Endothelial cell of umbilical vein (primary cell): ENCODE results near the gene ATG14. TPM values are rescaled to one million over a fixed set of nuclear protein-coding genes. Genes with fewer than 3 reads are reported as not detected.

ENCODE experiments used
- BruUV-seq: library from RNA; stranded (reverse); fragments of 400-500 nt; replicated peaks from 2 replicates; lab custom pipeline; 2021; lab: Mats Ljungman, UMichigan
- CTCF ChIA-PET: fragments of 300-600, 350-600 bp; sonication (Branson Sonifier 250); formaldehyde crosslinking; loops from one replicate; lab custom pipeline; 2021; ENCODE audit warnings: antibody characterized with exemption, inconsistent platforms; lab: Charles Lee
- POLR2A ChIA-PET: fragments of 300-600, 350-600 bp; sonication (Branson Sonifier 250); formaldehyde crosslinking; loops from one replicate; lab custom pipeline; 2021; ENCODE audit warnings: antibody characterized with exemption, inconsistent platforms; lab: Charles Lee
- DNase-seq: peaks from one replicate; pipeline ENCODE4 v3.0.0-alpha.2; 2011; ENCODE audit warnings: low read depth, low spot score
- FAIRE-seq: peaks from 2 replicates; lab custom pipeline; 2011; peaks lifted over from hg19 to GRCh38; lab: Jason Lieb, UNC
- H2AFZ ChIP-seq: 2 replicates; pipeline ENCODE4 v1.6.0; 2012; ENCODE audit warnings: low read depth, low read length, control low read depth, inconsistent platforms
- H3K27ac ChIP-seq: 2 replicates; pipeline ENCODE4 v1.5.1; 2011; ENCODE audit warnings: low read depth, mild to moderate bottlenecking, control low read depth, low read length, moderate library complexity; ENCODE audit not compliant: insufficient read depth
- H3K27me3 ChIP-seq, 2 experiments: 2 replicates each; pipeline versions ENCODE4 v1.6.0 to v1.6.1; 2011; ENCODE audit warnings: low read length in 2 of 2, mixed read lengths in 1 of 2; ENCODE audit not compliant: control insufficient read depth in 2 of 2, insufficient read depth in 2 of 2
- H3K36me3 ChIP-seq, 2 experiments: 2 replicates in 1 of 2; 3 replicates in 1 of 2; pipeline ENCODE4 v1.5.1; 2011; ENCODE audit warnings: low read length in 2 of 2, mild to moderate bottlenecking in 1 of 2, moderate library complexity in 1 of 2; ENCODE audit not compliant: control insufficient read depth in 2 of 2, insufficient read depth in 2 of 2; ENCODE audit errors: extremely low read depth in 1 of 2
- H3K4me1 ChIP-seq: 3 replicates; pipeline ENCODE4 v1.5.1; 2011; ENCODE audit warnings: mild to moderate bottlenecking, low read length; ENCODE audit not compliant: control insufficient read depth, insufficient read depth; ENCODE audit errors: extremely low read depth
- H3K4me2 ChIP-seq: 2 replicates; pipeline ENCODE4 v1.6.1; 2011; ENCODE audit warnings: low read length, control low read depth, mixed read lengths; ENCODE audit not compliant: insufficient read depth
- H3K4me3 ChIP-seq, 3 experiments: fragments of 200-600 bp in 1 of 3; sonication (generic), shearing (Covaris generic) in 1 of 3; replicated peaks in 1 of 3; 2 replicates each; pipeline ENCODE4 v1.5.1; 2011 to 2016; ENCODE audit warnings: control low read depth in 3 of 3, low read length in 3 of 3, mild to moderate bottlenecking in 2 of 3, inconsistent platforms in 1 of 3, low read depth in 1 of 3, moderate library complexity in 1 of 3; ENCODE audit not compliant: insufficient read depth in 1 of 3
- H3K79me2 ChIP-seq: 2 replicates; pipeline ENCODE4 v1.6.0; 2012; ENCODE audit warnings: low read length, inconsistent platforms; ENCODE audit not compliant: control insufficient read depth, insufficient read depth
- H3K9ac ChIP-seq: replicated peaks from 2 replicates; pipeline ENCODE3; 2011; ENCODE audit warnings: low read length, control low read depth; ENCODE audit not compliant: insufficient read depth; ENCODE audit errors: extremely low read depth
- H3K9me1 ChIP-seq: replicated peaks from 3 replicates; pipeline ENCODE4 v1.6.0; 2011; ENCODE audit warnings: mild to moderate bottlenecking, low read length; ENCODE audit not compliant: control insufficient read depth, insufficient read depth; ENCODE audit errors: extremely low read depth
- H3K9me3 ChIP-seq: replicated peaks from 2 replicates; pipeline ENCODE4 v1.5.1; 2012; ENCODE audit warnings: low read length, inconsistent platforms; ENCODE audit not compliant: control insufficient read depth, insufficient read depth
- H4K20me1 ChIP-seq: replicated peaks from 2 replicates; pipeline ENCODE3; 2011; ENCODE audit warnings: mild to moderate bottlenecking, low read length; ENCODE audit not compliant: control insufficient read depth, insufficient read depth; ENCODE audit errors: extremely low read depth
- FOS ChIP-seq: IDR thresholded peaks from 2 replicates; pipeline ENCODE4 v1.6.1; 2011; ENCODE audit warnings: mild to moderate bottlenecking, low read length, moderate library complexity, borderline replicate concordance; ENCODE audit not compliant: insufficient read depth
- JUN ChIP-seq: IDR thresholded peaks from 2 replicates; pipeline ENCODE4 v1.6.1; 2011; ENCODE audit warnings: borderline replicate concordance, low read depth; ENCODE audit not compliant: insufficient read length, insufficient read depth
- MYC ChIP-seq: IDR thresholded peaks from one replicate; pipeline ENCODE4 v1.6.1; 2011; ENCODE audit warnings: mild to moderate bottlenecking, low read depth, low read length
- POLR2A ChIP-seq: IDR thresholded peaks from 2 replicates; pipeline ENCODE4 v1.6.1; 2012; ENCODE audit warnings: low read depth, mild to moderate bottlenecking, control low read depth, low read length
- POLR2AphosphoS5 ChIP-seq: IDR thresholded peaks from 2 replicates; pipeline ENCODE4 v1.6.1; 2012; ENCODE audit warnings: low read depth, mild to moderate bottlenecking, control low read depth, low read length, moderate library complexity; ENCODE audit not compliant: insufficient read depth
- dilution Hi-C: fragments of 300-500 bp; cut with MboI; formaldehyde crosslinking; loops from one replicate; pipeline ENCODE4 v1.15.0; 2019; ENCODE audit warnings: low sequenced_read_pairs; ENCODE audit not compliant: extremely low pct_ligation_motif_present
- intact Hi-C: fragments of 100-400 bp; cut with micrococcal nuclease; formaldehyde crosslinking; loops from one replicate; pipeline ENCODE4 v1.10.0; 2022
- polyA plus RNA-seq, 4 experiments: library from polyadenylated mRNA; depleted of rRNA in 3 of 4; stranded (reverse) in 3 of 4; unstranded in 1 of 4; fragments of >200 nt; gene quantifications; 2 replicates each; pipeline versions ENCODE4 v1.2.1 to v1.2.3, GENCODE V29; 2011 to 2012; ENCODE audit warnings: missing spikeins in 1 of 4
- total RNA-seq: library from RNA; stranded (reverse); gene quantifications from 2 replicates; pipeline ENCODE4 v1.2.3, GENCODE V29; 2021
- TF ChIP-seq, protein P1 (sequence below), 2 donors: IDR thresholded peaks; 1 replicate in 1 of 2; 2 replicates in 1 of 2; pipeline ENCODE4 v1.5.1; 2011; ENCODE audit warnings: low read length in 2 of 2, mild to moderate bottlenecking in 2 of 2, moderate library complexity in 2 of 2, control low read depth in 1 of 2, inconsistent platforms in 1 of 2, low read depth in 1 of 2; ENCODE audit not compliant: insufficient read depth in 1 of 2; ENCODE audit errors: extremely low read depth in 1 of 2
- TF ChIP-seq, protein P2 (sequence below): IDR thresholded peaks from 2 replicates; pipeline ENCODE4 v1.6.1; 2011; ENCODE audit not compliant: insufficient read depth, insufficient read length

ATG14 gene
- total and polyA plus RNA-seq, 2 donors (not counting 3 experiments of a cell fraction or from before 2014, with no cell fraction given) = 5.9 to 10.0 TPM

DNA sequence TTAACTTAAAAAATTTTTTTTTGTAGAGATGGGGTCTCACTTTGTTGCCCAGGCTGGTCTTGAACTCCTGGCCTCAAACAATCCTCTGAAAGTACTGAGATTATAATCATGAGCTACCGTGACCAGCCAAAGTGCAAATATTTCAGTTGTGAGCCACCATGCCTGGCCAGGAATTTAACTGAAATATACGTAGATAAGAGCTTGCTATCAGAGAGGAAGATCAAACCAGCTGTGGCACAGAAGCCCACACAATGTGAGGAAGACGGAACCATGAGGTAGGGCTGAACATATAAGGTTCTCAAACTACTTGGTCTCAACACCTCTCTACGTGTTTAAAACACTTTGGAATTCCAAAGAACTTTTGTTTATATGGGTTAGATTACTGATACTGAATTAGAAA lies 29.1 kb downstream of the ATG14 start:
- ChIA-PET POLR2A (no interaction called here), CTCF (interaction anchor here (1.0 to 1.6 kb wide), 4 partner anchors 10 to 169 kb away, joined by 3 to 8 read pairs (median 4); no protein-coding TSS in a partner anchor)
- H2AFZ ChIP-seq = no peak overlapping the region
- H3K9ac ChIP-seq = no peak overlapping the region
- no TSS peak for BruUV-seq
- no peaks in the 10 kb centered on the region for H3K9me1 ChIP-seq
- no peaks in the 10 kb centered on the region for H3K9me3 ChIP-seq
- no peak overlapping the region for H3K27ac ChIP-seq
- FAIRE-seq (no peak), DNase-seq (no peak)
- H3K79me2 ChIP-seq = no peaks in the 10 kb centered on the region
- dilution Hi-C loops = no loop called here
- peaks cover 2 to 12% of the 10 kb centered on the region in 2 experiments for H3K36me3 ChIP-seq
- H4K20me1 ChIP-seq = no peaks in the 10 kb centered on the region
- H3K4me2 ChIP-seq = no peak overlapping the region
- intact Hi-C loops = no loop called here
- H3K4me1 ChIP-seq = no peaks in the 10 kb centered on the region
- no peaks in the 10 kb centered on the region for H3K27me3 ChIP-seq
- no peak overlapping the region for H3K4me3 ChIP-seq
- TF ChIP-seq, protein P1, sequence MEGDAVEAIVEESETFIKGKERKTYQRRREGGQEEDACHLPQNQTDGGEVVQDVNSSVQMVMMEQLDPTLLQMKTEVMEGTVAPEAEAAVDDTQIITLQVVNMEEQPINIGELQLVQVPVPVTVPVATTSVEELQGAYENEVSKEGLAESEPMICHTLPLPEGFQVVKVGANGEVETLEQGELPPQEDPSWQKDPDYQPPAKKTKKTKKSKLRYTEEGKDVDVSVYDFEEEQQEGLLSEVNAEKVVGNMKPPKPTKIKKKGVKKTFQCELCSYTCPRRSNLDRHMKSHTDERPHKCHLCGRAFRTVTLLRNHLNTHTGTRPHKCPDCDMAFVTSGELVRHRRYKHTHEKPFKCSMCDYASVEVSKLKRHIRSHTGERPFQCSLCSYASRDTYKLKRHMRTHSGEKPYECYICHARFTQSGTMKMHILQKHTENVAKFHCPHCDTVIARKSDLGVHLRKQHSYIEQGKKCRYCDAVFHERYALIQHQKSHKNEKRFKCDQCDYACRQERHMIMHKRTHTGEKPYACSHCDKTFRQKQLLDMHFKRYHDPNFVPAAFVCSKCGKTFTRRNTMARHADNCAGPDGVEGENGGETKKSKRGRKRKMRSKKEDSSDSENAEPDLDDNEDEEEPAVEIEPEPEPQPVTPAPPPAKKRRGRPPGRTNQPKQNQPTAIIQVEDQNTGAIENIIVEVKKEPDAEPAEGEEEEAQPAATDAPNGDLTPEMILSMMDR (IDR thresholded peaks at IDR 0.05; ENCODE audit: extremely low read depth in 1 of 2, insufficient read depth in 1 of 2, low read depth in 1 of 2, low read length in 2 of 2) = no peak
- no peak for TF ChIP-seq JUN
- no peak for TF ChIP-seq POLR2AphosphoS5
- no peak for TF ChIP-seq POLR2A
- no peak for TF ChIP-seq MYC
- no peak for TF ChIP-seq FOS
- TF ChIP-seq, protein P2, sequence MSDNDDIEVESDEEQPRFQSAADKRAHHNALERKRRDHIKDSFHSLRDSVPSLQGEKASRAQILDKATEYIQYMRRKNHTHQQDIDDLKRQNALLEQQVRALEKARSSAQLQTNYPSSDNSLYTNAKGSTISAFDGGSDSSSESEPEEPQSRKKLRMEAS = no peak
